Esophagus muscularis mucosa (tissue), 4 donors: ENCODE measurements around the gene NMNAT3. TPM values are rescaled to one million over a fixed set of nuclear protein-coding genes. Genes with fewer than 3 reads are reported as not detected.

ENCODE experiments used
- DNase-seq: peaks from one replicate; pipeline ENCODE4 v3.0.0-alpha.2; 2017; ENCODE audit errors: extremely low spot score
- H3K27ac ChIP-seq, 4 donors: fragments of 200-600 bp; sonication (generic); replicated peaks in 1 of 4; 1 replicate in 3 of 4; 2 replicates in 1 of 4; pipeline ENCODE4 v1.5.1; 2016 to 2019; ENCODE audit warnings: mild to moderate bottlenecking in 1 of 4
- H3K27me3 ChIP-seq, 4 donors: fragments of 200-600 bp; sonication (generic); one replicate each; pipeline versions ENCODE4 v1.5.1 to v1.6.0; 2016 to 2019
- H3K36me3 ChIP-seq, 4 donors: fragments of 200-600 bp; sonication (generic); one replicate each; pipeline ENCODE4 v1.5.1; 2016 to 2019
- H3K4me1 ChIP-seq, 4 donors: fragments of 200-600 bp; sonication (generic); one replicate each; pipeline ENCODE4 v1.5.1; 2016 to 2019
- H3K4me3 ChIP-seq, 4 donors: fragments of 200-600 bp; sonication (generic); 1 replicate in 2 of 4; 2 replicates in 2 of 4; pipeline ENCODE4 v1.5.1; 2016 to 2019; ENCODE audit warnings: mild to moderate bottlenecking in 4 of 4, moderate library complexity in 1 of 4
- H3K9me3 ChIP-seq, 4 donors: fragments of 200-600 bp; sonication (generic); 1 replicate in 3 of 4; 2 replicates in 1 of 4; pipeline ENCODE4 v1.5.1; 2016 to 2019
- EP300 ChIP-seq: sonication (generic); formaldehyde crosslinking; IDR thresholded peaks from one replicate; pipeline ENCODE4 v1.6.1; 2017; ENCODE audit warnings: antibody characterized with exemption
- POLR2A ChIP-seq: fragments of 450-650 bp; IDR thresholded peaks from one replicate; pipeline ENCODE4 v1.6.1; 2017; ENCODE audit warnings: antibody characterized with exemption, moderate library complexity, mild to moderate bottlenecking, low read depth
- POLR2AphosphoS5 ChIP-seq, 2 donors: sonication (generic); formaldehyde crosslinking; IDR thresholded peaks; one replicate each; pipeline ENCODE4 v1.6.1; 2017; ENCODE audit warnings: antibody characterized with exemption in 2 of 2
- WGBS: methylation state at CpG from one replicate; pipeline ENCODE4 v1.1.5; 2018; 5-methylcytosine and 5-hydroxymethylcytosine counted together
- intact Hi-C: fragments of 100-400 bp; cut with DNase I; formaldehyde crosslinking; loops from one replicate; pipeline ENCODE4 v1.15.1; 2023
- total RNA-seq, 4 donors: library from RNA; depleted of rRNA; stranded (reverse); fragments of >200 nt; gene quantifications; one replicate each; pipeline versions ENCODE4 v1.1.0 to v1.2.1, GENCODE V29; 2016
- TF ChIP-seq, protein P1 (sequence below), 3 experiments: fragments of 200-600 bp in 2 of 3; fragments of 450-650 bp in 1 of 3; sonication (generic) in 2 of 3; IDR thresholded peaks; one replicate each; pipeline ENCODE4 v1.5.1; 2017 to 2019; ENCODE audit warnings: antibody characterized with exemption in 3 of 3, mild to moderate bottlenecking in 2 of 3, moderate library complexity in 1 of 3

NMNAT3 gene
- total RNA-seq, 4 donors from 2014 or later, result 10.7 to 15.6 (median 11.4) TPM

GRCh38 chr3:139557041-139557440 is 120.7 kb downstream of the NMNAT3 start:
- TF ChIP-seq, protein P1, sequence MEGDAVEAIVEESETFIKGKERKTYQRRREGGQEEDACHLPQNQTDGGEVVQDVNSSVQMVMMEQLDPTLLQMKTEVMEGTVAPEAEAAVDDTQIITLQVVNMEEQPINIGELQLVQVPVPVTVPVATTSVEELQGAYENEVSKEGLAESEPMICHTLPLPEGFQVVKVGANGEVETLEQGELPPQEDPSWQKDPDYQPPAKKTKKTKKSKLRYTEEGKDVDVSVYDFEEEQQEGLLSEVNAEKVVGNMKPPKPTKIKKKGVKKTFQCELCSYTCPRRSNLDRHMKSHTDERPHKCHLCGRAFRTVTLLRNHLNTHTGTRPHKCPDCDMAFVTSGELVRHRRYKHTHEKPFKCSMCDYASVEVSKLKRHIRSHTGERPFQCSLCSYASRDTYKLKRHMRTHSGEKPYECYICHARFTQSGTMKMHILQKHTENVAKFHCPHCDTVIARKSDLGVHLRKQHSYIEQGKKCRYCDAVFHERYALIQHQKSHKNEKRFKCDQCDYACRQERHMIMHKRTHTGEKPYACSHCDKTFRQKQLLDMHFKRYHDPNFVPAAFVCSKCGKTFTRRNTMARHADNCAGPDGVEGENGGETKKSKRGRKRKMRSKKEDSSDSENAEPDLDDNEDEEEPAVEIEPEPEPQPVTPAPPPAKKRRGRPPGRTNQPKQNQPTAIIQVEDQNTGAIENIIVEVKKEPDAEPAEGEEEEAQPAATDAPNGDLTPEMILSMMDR (IDR thresholded peaks at IDR 0.05), result no peak
- TF ChIP-seq EP300, result no peak
- TF ChIP-seq POLR2A, result no peak
- TF ChIP-seq POLR2AphosphoS5 (IDR thresholded peaks at IDR 0.05), result no peak
- 95% methylated on average over 3 of the region's 3 CpGs for WGBS
- intact Hi-C loops, result no loop called here
- Histone ChIP-seq H3K27ac (no peak overlapping the region), H3K4me3 (no peak overlapping the region), H3K27me3 (no peaks in the 10 kb centered on the region), H3K36me3 (peaks cover 0 to 21% (median 6%) of the 10 kb centered on the region in 4 donors), H3K4me1 (peaks cover 0 to 6% (median 3%) of the 10 kb centered on the region in 4 donors), H3K9me3 (no peaks in the 10 kb centered on the region)
- DNase-seq, result no peak

DNA sequence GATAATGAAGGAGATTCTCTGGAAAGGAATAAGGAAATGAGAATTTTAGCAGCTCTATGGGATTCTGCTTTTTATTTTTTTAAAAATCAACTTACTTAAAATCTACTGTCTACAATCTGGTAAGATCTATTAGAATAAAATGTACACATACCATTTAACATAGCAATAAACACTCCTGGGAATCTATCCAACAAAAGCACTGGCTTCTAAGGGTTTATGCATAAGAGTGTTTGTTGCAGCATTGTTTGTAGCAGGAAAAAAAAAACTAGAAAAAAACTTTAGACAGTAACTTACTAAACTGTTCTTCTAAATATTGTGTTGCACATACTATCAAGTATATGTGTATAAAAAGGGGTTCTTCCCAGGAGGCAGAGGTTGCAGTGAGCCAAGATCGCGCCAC is 122.5 kb downstream of the NMNAT3 start:
- TF ChIP-seq, protein P1 (IDR thresholded peaks at IDR 0.05), result no peak
- TF ChIP-seq POLR2AphosphoS5 (IDR thresholded peaks at IDR 0.05) (no peak), POLR2A (no peak), EP300 (no peak)
- Histone ChIP-seq H3K27me3 (no peaks in the 10 kb centered on the region), H3K36me3 (peaks cover 0 to 11% (median 0%) of the 10 kb centered on the region in 4 donors), H3K4me1 (peaks cover 0 to 6% (median 3%) of the 10 kb centered on the region in 4 donors), H3K4me3 (no peak overlapping the region), H3K27ac (no peak overlapping the region), H3K9me3 (no peaks in the 10 kb centered on the region)
- intact Hi-C loops, result no loop called here
- DNase-seq, result no peak
- 86% methylated on average over 2 of the region's 2 CpGs for WGBS

DNA sequence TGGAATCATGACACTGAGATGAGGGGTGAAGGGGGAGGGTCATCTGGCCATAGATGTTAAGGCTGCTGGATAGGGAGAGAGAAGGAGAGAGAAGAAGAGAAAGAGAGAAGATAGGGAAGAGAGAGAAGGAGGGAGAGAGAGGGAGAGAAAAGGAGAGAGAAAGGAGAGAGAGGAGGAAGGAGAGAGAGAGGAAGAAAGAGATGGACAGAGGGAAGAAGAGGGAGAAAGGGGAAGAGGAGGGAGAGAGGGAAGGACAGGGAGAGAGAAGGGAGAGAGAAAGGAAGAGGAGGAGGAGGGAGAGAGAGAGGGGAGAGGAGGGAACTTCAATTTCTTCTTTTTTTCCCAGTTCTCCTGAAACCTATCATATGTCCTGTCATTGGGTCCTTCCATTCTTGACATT is 123.1 kb downstream of the NMNAT3 start:
- Histone ChIP-seq H3K4me1 (peaks cover 0 to 6% (median 3%) of the 10 kb centered on the region in 4 donors), H3K36me3 (peaks cover 0 to 9% (median 0%) of the 10 kb centered on the region in 4 donors), H3K27me3 (no peaks in the 10 kb centered on the region), H3K9me3 (no peaks in the 10 kb centered on the region), H3K27ac (no peak overlapping the region), H3K4me3 (no peak overlapping the region)
- intact Hi-C loops, result no loop called here
- TF ChIP-seq POLR2A (no peak), EP300 (no peak), POLR2AphosphoS5 (IDR thresholded peaks at IDR 0.05) (no peak)
- TF ChIP-seq, protein P1 (IDR thresholded peaks at IDR 0.05), result no peak
- no peak for DNase-seq

DNA sequence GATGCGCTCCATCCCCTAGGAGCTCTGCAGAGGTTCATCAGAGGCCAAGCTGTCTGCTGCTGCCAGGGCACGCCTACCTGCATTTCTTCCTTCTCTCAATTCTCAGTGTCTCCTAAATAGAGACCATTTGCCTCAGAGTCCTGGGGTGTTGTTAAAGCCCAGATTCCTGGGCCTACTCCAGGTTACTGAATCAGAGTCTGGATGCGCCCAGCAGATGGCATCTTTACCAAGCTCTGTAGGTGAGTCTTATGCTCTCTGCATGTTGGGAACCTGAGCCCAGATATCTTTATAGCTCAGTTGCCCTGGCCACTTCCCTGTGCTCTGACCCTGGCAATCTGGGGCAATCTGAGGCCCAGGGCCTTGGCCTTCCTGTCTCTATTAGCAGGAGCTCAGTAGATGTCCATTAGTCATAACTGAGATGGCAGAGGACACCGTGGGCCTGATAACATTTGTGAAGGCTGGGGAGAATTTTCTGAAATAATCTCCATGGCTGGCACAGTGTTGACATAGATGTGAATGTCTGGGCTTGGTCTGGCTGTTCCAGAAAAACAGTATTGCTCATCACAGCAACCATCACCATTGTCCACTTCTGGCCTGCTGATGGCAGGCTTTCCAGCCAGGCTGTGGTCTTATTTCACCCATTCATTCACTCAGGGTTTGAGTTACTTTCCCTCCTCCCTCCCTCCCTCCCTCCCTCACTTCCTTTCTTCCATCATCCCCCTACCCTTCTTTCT is 125.0 kb downstream of the NMNAT3 start:
- TF ChIP-seq POLR2AphosphoS5 (IDR thresholded peaks at IDR 0.05) (no peak), POLR2A (no peak), EP300 (no peak)
- TF ChIP-seq, protein P1 (IDR thresholded peaks at IDR 0.05), result no peak
- Histone ChIP-seq H3K4me1 (peaks cover 0 to 6% (median 3%) of the 10 kb centered on the region in 4 donors), H3K4me3 (no peak overlapping the region), H3K36me3 (no peaks in the 10 kb centered on the region), H3K27me3 (no peaks in the 10 kb centered on the region), H3K9me3 (no peaks in the 10 kb centered on the region), H3K27ac (no peak overlapping the region)
- DNase-seq, result no peak
- intact Hi-C loops, result no loop called here
- WGBS, result 89% methylated on average over 4 of the region's 4 CpGs
